ENCODE measurements around the gene RPL26.
"Not testable (repeated sequence)": the region's sequence is repeated elsewhere in the genome, so short reads cannot be mapped to it uniquely, and the experiment has no call there.

RPL26 gene

DNA sequence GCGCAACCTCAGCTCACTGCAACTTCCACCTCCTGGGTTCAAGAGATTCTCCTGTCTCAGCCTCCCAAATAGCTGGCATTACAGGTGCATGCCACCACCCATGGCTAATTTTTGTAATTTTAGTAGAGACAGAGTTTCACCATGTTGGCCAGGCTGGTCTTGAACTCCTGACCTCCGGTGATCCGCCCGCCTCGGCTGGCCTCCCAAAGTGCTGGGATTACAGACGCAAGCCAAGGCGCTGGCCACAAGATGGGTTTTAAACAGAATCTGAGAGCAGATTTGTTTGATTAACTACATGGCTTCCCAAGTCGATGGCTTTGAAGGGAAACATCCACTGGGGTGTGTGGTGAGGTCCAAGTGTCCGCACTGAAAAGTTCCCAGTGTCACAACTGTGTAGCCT is 11.5 kb upstream of the RPL26 start:
- not testable (repeated sequence) for DNase-seq (ENCODE audit: low read depth)

DNA sequence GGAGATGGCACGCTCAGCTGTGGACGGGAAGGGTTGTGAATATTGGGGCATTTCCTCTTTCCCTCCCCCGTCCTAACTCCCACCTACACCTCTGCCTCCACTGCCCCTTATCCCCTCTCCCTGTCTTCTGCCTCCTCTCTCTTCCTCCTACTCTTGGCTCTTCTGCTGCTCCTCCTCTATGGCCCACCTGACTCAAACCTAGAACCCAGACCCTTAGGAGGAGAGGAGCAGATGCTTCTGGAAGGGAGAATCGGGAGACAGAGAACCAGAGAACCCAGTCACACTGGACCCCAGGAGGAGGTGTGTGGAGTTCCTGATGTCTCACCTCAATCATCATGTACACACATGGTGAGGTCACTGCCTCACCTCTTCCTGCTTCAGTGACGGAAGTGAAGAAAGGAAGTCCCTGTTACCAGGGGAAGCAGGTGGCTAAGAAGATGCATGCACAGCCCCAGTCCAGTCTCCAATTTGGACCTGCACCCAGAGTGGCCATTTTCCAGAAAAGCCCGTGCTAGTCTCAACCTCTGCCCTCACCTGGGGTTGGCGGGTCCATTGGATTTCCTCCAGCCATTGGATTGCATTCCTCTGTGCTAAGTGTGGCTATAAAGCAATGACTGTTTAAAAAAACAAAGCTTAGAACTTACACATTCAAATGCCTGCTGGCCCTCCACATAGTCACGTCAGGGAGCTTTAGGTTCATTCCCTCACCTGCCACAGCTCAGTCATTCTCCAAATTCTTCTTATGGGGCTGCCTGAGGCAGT is 10.7 kb upstream of the RPL26 start:
- no peak for DNase-seq (ENCODE audit: low read depth)

DNA sequence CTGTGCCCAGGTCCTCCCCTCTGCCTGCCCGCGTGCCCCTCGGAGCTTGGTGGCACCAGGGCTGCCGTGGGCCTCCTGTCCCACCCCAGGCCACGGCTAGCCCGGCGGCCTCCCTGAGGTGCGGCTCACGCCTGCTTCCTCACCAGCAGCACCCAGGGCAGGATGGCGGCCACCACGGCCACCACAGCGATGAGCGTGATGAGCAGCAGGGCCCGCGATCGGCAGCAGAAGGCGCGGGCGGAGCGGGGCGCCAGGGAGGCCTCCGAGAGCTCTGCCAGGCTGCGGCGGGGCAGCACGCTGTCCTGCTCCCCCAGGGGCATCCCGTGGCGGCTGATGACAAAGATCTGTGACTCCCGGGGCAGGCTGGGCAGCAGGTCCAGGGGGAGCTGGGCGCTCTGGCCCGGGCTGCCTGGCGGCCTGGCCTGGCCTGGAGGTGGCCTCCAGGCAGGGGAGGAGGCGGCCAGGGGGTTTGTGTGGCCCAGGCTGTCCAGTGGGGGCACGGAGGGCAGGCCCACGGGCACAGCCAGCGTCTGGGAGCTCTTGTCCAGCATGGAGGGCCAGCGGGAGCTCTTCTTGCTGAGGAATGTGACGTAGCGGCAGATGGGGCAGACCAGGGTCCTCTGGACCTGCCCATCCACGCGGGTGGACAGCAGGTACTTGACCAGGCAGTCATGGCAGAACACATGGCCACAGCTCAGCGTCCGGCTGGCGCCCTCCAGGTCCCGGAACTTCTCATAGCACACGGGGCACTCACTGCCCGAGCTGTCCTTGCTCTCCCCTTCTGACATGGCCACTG is 9.9 kb upstream of the RPL26 start:
- no peak for DNase-seq (ENCODE audit: low read depth)

DNA sequence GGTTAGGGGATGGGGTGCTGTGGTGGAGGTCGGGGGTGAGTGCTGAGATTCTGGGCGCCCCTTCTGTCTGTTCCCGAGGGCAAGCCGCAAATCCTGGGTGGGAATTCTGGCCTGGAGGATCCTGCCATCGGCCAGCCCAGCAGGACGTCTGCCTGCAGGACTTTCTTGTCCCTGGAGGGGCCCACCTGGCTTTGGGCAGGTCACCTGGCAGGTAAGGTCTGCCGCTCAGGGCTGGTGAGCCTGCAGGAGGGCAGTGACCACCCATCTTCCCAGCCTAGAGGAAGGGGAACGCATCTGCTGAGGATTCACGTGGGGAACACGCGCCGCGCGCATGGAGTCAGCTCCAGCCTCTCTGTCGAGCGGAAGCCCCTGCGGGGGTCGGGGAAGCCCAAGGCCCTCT is 9.3 kb upstream of the RPL26 start:
- no peak for DNase-seq (ENCODE audit: low read depth)

DNA sequence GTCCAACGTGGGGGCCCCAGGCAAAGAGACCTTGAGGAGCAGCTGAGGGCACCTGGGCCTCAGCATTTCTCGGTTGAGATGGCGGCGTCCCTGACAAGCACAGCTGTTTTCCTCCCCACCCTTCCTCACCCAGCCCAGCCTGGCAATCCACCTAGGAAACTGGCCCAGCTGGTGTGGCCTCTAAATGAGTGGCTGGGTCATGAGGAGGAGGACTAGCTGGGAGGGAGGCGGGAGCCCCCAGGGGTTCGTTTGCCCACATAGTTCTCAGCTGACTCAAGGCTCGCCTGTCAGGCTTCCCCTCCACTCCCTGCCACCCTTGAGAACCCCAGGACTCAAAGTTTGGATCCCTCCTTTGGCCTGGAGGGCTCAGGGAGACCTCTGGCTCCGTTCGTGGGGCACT is 8.7 kb upstream of the RPL26 start:
- DNase-seq (ENCODE audit: low read depth): no peak

DNA sequence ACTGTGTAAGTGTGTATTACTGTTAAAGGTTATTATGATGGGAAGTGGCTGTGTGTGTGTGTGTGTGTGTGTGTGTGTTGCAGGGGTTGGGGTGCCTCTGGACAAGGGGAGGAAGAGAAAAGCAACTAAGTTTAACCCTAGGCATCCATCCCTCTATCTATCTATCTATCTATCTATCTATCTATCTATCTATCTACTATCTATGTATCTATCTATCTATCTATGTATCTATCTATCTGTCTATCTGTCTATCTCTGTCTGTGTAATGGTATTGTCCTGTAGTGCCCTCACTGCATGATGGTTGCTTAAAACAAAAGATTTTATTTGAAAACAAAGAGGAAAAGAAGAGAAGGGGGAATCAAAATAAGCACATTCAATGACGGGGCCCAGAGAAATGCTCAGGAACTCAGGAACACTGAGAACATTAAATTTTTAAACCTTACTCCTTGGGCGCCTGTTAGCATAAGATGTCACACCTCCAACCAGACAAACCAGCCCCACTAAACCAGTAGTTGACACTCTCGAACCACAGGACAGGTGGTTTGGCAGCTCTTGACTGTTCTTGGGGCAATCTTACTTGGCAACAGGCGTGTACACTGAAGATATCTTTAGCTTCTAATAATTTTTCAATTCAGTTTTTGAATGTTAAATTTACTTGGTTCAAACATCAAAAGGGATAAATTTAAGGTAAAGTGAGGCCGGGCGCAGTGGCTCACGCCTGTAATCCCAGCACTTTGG is 5.1 kb upstream of the RPL26 start:
- no peak for DNase-seq (ENCODE audit: low read depth)

DNA sequence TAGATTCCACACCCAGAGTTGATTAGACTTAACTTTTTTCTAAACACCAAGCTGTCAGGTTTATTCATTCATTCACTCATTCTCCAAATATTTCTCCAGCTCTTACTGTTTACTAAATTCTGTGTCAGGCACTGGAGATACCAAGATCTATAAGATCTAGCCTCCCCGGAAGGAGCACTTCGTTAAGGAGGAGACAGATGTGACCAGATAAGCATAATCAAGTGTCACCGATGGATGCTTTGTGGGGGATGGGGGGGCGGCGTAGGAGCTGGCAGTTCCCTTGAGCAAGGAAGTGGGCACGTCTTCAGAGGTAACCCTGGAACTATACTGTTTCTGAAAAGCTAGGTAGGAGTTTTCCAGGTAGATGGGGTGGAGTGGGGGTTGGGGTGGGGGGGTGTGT is 3.8 kb upstream of the RPL26 start:
- DNase-seq (ENCODE audit: low read depth): no peak

DNA sequence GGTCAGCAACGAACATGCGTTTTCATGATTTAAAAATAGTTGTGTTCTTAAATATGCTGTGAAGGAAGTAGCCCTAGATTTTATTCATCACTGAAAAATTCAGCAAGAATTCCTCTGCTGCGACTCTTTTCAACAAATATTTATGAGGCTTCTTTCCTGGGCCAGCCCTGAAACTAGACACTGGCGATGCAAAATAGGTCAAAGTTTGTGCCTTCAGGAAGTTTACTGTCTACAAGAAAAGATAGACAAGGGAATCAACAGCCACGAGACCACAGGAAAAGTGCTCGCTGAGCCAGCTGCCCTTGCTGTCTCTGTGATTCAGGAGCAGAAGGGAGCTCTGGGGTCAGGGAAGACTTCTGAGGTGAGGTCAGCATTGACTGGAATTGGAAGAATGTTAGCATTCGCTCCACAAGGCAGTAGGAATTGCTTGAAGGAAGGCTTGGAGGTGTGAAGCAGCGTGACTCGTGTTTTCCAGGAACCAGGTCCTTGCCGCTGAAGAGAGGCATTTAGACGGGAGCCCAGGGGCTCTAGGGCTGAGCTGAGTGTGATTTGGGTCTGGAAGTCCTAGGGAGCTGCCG is 1.9 kb upstream of the RPL26 start:
- no peak for DNase-seq (ENCODE audit: low read depth)

DNA sequence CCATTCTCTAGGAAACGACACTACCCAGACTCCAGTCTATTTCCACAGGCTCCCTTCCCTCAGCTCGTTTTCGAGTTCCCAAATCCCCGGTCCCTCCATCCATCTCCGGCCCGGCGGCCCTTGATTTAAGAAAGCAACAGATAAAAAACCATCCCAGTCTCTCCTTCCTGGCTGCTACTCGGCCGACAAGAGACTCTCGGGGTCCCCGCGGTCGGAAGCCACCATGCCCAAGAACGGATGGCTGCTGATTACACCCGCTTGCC is 182 bp downstream of the RPL26 start:
- DNase-seq (ENCODE audit: low read depth): no peak

DNA sequence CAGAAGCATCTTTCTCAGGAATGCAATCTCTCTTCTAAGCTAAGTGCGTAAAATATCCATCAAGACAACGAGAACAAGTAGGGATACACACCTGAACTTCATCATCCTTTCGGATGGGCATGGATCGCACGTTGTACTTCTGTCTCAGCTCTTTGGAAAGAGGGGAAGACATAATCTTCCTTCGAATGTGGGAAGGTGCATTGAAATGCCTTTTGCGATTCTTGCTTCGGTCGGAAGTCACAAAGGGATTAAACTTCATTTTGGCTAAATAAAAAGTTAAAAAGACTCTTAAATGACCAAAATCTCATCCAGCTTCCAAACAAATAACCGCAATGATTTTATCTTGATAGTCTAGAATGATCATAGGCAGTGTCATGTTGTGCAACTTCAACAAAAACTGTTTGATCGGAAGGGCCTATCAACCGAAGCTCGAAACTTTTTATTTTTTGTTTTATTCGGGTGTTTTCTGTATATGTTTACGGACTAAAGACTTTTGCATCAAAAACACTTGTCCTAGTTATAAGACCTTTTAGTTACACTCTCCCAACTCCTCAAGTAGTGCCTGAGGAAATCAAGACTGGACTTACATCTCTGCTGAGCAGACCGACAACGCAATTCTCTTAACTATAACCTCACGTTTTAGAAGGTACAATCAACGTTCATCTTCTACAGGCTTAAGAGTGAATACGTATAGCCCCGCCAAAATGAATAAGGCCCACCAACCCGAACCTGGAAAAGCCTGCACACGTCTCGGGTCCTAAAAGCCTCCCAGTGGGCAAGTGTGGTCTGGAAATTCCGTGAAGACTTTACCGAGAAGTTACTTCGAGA is 727 bp downstream of the RPL26 start:
- DNase-seq (ENCODE audit: low read depth): no peak

DNA sequence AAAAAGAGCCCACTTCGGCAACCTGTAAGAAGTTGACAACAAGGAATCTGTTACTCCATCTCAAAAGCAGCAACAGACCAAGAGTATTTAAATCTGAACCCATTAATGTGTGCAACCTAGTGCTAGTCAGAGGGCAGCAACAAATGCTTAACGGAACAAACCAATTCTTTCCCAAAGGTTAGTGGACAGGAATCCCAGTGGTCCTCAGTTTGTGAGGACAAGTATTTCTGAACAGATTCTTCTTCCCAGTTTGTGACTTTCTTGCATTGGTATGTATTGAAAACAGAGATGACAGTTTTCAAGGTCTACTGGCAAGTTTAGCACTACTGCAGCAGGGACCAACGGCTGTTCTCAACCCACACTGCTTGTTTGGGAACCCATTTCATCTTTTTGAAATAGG is 2.9 kb downstream of the RPL26 start:
- DNase-seq (ENCODE audit: low read depth): no peak

DNA sequence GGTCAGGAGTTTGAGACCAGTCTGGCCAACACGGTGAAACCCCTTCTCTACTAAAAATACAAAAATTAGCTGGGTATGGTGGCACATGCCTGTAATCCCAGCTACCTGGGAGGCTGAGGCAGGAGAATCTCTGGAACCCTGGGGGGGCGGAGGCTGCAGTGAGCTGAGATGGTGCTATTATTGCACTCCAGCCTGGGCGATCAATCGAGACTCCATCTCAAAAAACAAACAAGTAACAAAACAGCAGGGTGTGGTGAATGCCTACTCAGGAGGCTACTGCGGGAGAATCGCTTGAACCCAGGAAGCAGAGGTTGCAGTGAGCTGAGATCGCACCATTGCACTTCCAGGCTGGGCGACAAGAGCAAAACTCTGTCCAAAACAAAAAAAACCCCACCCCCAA is 4.9 kb downstream of the RPL26 start:
- not testable (repeated sequence) for DNase-seq (ENCODE audit: low read depth)

DNA sequence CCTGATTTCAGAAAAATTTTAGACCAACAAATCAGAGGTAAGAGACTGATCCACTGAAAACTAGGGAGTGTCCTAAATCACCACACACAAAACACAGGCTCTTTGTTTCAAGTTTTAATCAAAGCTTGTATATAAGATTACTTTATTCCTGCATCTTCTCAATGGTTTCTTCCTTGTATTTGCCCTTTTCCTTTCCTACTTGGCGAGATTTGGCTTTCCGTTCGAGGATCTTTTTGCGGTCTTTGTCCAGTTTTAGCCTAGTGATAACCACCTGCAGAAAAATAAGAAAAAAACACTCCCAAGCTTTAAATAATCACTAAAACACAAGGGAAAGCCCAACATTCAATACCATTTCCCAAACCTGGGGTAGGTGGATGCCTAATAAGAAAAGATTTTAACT is 5.6 kb downstream of the RPL26 start:
- DNase-seq (ENCODE audit: low read depth): no peak

DNA sequence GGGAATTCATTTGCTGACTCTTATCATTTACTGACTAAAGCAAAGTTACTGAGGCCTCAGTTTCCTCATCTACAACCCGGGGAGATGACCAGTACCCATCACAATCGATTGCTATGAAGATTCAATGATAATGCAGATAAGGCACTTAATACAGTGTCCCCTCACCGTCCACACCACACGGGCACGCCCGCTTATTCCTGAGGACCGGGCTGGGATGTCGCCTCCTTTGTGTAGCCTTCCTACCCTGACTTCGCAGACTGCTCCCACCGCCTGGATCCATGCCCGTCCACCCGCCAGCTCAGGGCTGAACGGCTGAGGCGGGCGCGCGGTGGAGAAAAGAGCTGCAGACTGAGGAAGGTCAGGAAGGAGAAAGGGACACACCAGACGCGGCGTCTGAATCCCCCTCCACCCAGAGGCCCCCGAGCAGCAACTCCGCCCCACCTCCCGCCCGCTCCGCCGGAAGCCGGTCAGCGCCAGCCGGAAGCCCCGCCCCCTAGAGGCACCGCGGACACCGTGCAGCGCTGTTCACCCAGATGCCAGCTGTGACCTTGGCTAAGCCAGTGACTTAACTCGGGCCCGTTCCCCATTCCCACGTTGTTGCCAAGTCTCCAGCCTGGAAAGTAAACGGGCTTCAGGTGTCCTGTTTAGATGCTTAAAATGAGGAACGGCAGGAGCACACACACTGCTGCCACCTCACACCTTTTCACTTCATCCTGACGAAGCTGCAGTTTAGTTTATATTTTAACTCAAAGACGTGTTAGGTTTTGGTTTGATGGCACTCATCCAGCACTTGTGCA is 6.5 kb downstream of the RPL26 start, which contains the start of gene KRABD2:
Gene KRABD2, minus strand, starts transcription at position 434 of the 797 bp plus-strand sequence.
- peak; percentile 90 for DNase-seq (ENCODE audit: low read depth)

DNA sequence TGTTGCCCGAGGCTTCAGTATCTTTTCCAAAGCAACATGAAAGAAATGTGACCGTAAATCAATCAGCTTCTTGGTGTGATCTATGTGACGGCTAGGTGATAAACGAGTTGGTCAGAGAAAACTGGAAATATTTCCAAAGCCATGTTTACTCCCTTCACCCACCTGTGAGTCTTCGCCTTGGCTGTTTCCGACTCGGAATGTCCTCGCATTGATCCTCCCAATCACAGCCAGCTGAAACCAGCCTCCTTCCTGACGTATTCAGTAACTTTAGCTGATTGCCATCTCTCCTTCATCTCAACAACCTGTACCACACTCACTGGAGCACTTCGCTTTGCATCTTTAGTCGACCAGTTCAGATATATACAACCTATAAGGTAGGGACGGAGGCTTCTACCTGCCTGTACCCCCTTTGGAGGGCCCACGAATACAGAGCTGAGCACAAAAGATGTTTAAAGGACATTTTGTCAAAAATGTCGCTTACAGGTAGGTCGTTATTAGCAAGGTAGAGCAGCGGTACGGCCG is 7.2 kb downstream of the RPL26 start:
- no peak for DNase-seq (ENCODE audit: low read depth)

DNA sequence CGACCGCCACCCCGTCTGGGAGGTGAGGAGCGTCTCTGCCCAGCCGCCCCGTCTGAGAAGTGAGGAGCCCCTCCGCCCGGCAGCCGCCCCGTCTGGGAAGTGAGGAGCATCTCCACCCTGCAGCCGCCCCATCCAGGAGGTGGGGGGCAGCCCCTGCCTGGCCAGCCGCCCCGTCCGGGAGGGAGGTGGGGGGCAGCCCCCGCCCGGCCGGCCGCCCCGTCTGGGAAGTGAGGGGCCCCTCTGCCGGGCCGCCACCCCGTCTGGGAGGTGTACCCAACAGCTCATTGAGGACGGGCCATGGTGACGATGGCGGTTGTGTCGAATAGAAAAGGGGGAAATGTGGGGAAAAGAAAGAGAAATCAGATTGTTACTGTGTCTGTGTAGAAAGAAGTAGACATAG is 9.1 kb downstream of the RPL26 start:
- DNase-seq (ENCODE audit: low read depth): not testable (repeated sequence)

DNA sequence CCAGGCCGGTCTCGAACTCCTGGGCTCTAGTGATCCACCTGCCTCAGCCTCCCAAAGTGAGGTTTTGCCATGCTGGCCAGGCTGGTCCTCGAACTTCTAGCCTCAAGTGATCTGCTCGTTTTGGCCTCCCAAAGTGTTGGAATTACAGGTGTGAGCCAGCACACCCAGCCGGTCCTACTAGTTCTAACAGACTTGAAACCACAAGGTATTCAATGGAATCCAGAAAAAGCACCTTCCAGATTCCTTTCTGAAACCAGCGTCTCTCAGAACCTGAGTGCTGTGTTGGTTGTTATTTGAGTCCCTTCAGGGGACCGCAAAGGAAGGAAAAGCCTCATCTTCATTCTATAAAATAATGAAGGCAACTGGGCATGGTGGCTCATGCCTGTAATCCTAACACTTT is 10.6 kb downstream of the RPL26 start:
- no peak for DNase-seq (ENCODE audit: low read depth)

DNA sequence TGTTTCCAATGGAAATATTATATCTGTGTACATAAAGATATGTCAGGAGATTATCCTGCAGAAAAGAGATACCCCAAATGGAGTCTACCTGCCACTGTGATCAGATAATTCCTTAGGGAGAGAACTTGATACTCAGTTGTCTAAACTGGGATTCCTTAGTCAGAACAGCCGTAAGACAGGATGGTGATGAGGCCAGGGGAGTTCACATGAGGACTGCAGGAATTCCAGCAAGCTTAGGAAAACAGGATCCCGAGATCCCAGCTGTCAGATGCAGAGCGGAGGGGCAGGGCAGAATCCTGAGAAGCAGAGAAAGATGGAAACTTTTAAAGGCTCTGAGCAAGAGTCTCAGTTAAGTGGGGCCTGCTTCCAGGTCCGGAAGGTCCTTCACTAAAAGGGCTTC is 11.2 kb downstream of the RPL26 start:
- no peak for DNase-seq (ENCODE audit: low read depth)

DNA sequence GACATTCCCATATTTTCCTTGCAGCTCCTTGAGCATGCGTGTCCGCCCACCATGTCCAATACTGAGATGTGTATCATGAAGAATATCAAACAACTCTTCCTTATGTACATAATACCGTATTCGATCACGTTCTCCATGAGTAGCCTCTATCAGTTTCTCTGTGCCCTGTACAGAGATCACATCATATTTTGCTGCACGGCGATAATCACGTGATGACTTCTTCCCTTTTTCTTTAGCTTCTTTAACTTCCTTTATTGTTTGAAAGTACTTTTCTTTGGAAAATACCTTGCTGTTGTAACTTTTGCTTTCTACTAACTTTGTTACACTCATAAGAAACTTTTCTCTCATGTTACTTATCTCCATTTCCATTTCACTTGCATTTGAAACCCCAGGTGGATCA is 13.0 kb downstream of the RPL26 start:
- DNase-seq (ENCODE audit: low read depth): no peak

DNA sequence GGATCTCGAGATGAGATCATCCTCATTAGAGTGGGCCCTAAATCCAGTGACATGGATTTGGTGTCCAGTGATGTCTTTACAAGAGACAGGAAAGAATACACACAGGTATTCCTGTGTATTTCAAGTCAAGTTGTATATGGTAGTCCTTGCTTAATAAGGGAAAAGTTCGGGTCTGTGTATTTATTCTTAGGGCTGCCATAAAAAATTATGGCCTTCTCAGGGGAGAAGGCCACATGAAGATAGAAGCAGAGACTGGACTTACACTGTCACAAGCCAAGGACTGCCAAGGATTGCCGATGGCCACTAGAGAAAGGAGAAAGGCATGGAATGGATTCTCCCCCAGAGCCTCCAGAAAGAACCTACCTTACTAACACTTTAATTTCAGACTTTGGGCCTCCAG is 14.8 kb downstream of the RPL26 start:
- DNase-seq (ENCODE audit: low read depth): no peak

DNA sequence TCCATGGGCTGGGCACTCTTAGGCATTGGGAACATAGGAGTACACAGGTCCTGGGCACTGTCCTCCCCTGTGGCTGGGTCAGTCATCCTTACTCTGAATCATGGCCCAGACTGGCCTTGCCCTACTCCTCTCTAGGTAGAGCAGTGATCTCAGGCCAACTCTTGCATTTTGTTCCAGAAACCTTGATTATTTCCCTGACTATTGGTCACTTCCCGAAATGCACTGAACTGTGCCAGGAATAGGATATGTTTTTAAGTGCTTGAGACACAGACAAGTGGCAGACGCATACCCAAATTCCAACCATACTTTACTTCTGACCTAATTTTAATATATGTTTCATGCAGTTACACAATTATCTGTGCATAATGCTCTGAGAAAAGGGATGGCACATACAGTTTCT is 16.8 kb downstream of the RPL26 start:
- no peak for DNase-seq (ENCODE audit: low read depth)
